Measurements from ENCODE around the gene GM2A. TPM values are rescaled to one million over a fixed set of nuclear protein-coding genes. Genes with fewer than 3 reads are reported as not detected.

Gene GM2A
- polyA plus RNA-seq, 4 donors = 4.0 to 22.5 (median 12.1) TPM

Other genes starting within 250 kb of the GM2A start
- 1,000 to 10,000 TPM in 1 of 4 donors, 100 to 1,000 TPM in 1, 10 to 100 TPM in 2; 19.9 to 1,014 (median 112) TPM for gene GPX3, start 232.6 kb upstream of the GM2A start, polyA plus RNA-seq
- gene TNIP1, start 172.2 kb upstream of the GM2A start, polyA plus RNA-seq = 100 to 1,000 TPM in 2 of 4 donors, 10 to 100 TPM in 2; 78.7 to 190 (median 131) TPM
- 10 to 100 TPM in 3 of 4 donors, 1 to 10 TPM in 1; 7.2 to 74.9 (median 46.7) TPM for gene ANXA6, start 95.4 kb upstream of the GM2A start, polyA plus RNA-seq
- 10 to 100 TPM in 3 of 4 donors, 1 to 10 TPM in 1; 5.6 to 48.0 (median 28.0) TPM for gene CCDC69, start 29.1 kb upstream of the GM2A start, polyA plus RNA-seq
- not detected for gene SLC36A3, start 50.6 kb downstream of the GM2A start, polyA plus RNA-seq
- gene SLC36A2, start 94.4 kb downstream of the GM2A start, polyA plus RNA-seq = not detected
- gene SLC36A1, start 194.4 kb downstream of the GM2A start, polyA plus RNA-seq = 10 to 100 TPM; 10.6 to 38.8 (median 25.4) TPM

Measured in small intestine (tissue), 4 donors.